Activated CD8-positive, alpha-beta T cell treated with anti-CD3 and anti-CD28 coated beads for 36 hours (primary cell): ENCODE results near the gene OSBPL10. TPM values are rescaled to one million over a fixed set of nuclear protein-coding genes. Genes with fewer than 3 reads are reported as not detected.

Experiments
- ATAC-seq: fragments of 200-7000 bp; cut with Tn5 transposase; one replicate; pipeline ENCODE4 v1.10.0; 2021; ENCODE audit warnings: mild to moderate bottlenecking, moderate library complexity
- CTCF ChIA-PET: fragments of 350-600 bp; sonication (Branson Sonifier 250); formaldehyde crosslinking; loops from one replicate; lab custom pipeline; 2021; ENCODE audit warnings: antibody characterized with exemption; lab: Charles Lee
- POLR2A ChIA-PET: fragments of 350-600 bp; sonication (Branson Sonifier 250); formaldehyde crosslinking; loops from one replicate; lab custom pipeline; 2021; ENCODE audit warnings: antibody characterized with exemption; lab: Charles Lee
- DNase-seq: peaks from one replicate; pipeline ENCODE4 v3.0.0-alpha.2; 2020
- H3K27ac Mint-ChIP-seq: one replicate; pipeline ENCODE4 v1.8.0; 2021; ENCODE audit warnings: mild to moderate bottlenecking, mixed read lengths
- H3K27me3 Mint-ChIP-seq: one replicate; pipeline ENCODE4 v1.8.0; 2021; ENCODE audit warnings: mixed read lengths
- H3K36me3 Mint-ChIP-seq: one replicate; pipeline ENCODE4 v1.8.0; 2021; ENCODE audit warnings: low read depth, mixed read lengths
- H3K4me1 Mint-ChIP-seq: one replicate; pipeline ENCODE4 v1.8.0; 2021; ENCODE audit warnings: low read depth, mixed read lengths
- H3K4me3 Mint-ChIP-seq: one replicate; pipeline ENCODE4 v1.8.0; 2021; ENCODE audit warnings: mild to moderate bottlenecking, moderate library complexity, mixed read lengths
- H3K9me3 Mint-ChIP-seq: one replicate; pipeline ENCODE4 v1.8.0; 2021; ENCODE audit warnings: mixed read lengths
- intact Hi-C: fragments of 100-400 bp; cut with micrococcal nuclease; formaldehyde crosslinking; loops from one replicate; pipeline ENCODE4 v1.10.0; 2022
- total RNA-seq, 2 experiments: library from RNA; stranded (reverse); gene quantifications; one replicate each; pipeline ENCODE4 v1.2.3, GENCODE V29; 2021
- TF ChIP-seq, protein P1 (sequence below): fragments of 200-600 bp; IDR thresholded peaks from one replicate; pipeline ENCODE4 v1.8.0; 2022; ENCODE audit warnings: antibody characterized with exemption, mild to moderate bottlenecking

Gene OSBPL10
- total RNA-seq, 2 experiments from 2014 or later = 1.9 to 2.1 TPM

DNA sequence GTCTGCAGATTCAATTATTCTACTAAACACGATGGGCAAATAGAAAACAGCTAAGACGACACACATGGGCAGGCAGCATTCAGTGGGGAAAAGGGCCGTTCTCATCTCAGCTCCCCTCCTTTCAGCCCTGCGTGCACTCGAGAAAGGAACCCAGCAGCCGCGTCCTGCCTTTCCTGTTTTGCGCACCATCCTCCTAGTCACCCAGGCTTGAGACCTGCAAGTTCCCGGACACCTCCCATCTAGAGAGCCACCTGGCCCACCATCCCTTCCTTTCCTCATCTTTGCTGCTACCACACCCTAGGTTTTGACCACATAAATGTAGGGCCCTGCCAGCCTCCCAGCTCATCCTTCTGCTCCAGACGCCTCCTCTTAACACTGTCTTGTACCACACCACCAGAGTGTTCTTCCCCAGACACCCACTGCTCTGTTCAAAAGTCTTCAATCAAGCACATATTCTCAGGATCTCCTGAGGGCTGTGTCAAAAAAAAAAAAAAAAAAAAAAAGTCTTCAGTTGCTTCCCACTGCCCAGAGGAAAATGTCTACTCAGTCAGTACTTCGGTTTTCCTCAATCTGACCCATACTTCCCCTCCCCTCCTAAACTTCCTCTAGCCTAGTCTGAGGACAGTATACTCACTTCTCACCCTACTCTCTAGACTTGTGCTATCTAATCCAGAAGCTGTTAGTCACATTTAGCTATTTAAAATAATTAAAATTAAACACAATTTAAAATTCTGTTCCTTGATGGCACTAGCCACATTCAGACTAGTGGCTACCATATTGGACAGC, 266.4 kb downstream of the OSBPL10 start:
- ATAC-seq (no peak), DNase-seq (no peak)
- TF ChIP-seq, protein P1, sequence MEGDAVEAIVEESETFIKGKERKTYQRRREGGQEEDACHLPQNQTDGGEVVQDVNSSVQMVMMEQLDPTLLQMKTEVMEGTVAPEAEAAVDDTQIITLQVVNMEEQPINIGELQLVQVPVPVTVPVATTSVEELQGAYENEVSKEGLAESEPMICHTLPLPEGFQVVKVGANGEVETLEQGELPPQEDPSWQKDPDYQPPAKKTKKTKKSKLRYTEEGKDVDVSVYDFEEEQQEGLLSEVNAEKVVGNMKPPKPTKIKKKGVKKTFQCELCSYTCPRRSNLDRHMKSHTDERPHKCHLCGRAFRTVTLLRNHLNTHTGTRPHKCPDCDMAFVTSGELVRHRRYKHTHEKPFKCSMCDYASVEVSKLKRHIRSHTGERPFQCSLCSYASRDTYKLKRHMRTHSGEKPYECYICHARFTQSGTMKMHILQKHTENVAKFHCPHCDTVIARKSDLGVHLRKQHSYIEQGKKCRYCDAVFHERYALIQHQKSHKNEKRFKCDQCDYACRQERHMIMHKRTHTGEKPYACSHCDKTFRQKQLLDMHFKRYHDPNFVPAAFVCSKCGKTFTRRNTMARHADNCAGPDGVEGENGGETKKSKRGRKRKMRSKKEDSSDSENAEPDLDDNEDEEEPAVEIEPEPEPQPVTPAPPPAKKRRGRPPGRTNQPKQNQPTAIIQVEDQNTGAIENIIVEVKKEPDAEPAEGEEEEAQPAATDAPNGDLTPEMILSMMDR = no peak
- no peak overlapping the region for H3K4me3 Mint-ChIP-seq
- intact Hi-C loops = no loop called here
- ChIA-PET POLR2A (no interaction called here), CTCF (interaction anchor here (0.8 kb wide), 1 partner anchor 10 kb away, joined by 3 read pairs; no protein-coding TSS in a partner anchor)
- no peaks in the 10 kb centered on the region for H3K9me3 Mint-ChIP-seq
- no peaks in the 10 kb centered on the region for H3K36me3 Mint-ChIP-seq
- H3K27ac Mint-ChIP-seq = no peak overlapping the region
- H3K27me3 Mint-ChIP-seq = peaks cover 3% of the 10 kb centered on the region
- H3K4me1 Mint-ChIP-seq = no peaks in the 10 kb centered on the region

DNA sequence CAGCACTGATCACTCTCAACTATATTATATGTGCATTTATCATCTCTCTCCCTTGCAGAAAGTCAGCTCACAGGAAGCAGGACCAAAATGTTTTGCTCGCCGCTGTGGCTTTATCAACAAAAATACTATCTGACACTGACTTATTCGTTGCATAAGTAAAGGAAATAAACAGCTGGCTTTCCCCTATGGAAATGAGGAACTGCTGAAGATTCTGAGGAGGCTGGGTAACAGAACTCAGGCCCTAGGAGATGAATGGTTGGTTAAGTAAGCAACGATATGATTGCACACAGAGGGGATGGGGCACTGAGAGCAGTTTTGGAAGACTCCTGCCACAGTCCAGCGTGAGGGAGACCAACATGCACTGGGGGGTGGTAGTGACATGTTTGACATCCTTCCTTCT, 267.2 kb downstream of the OSBPL10 start:
- ATAC-seq = no peak
- H3K4me3 Mint-ChIP-seq = no peak overlapping the region
- no peaks in the 10 kb centered on the region for H3K9me3 Mint-ChIP-seq
- no peak overlapping the region for H3K27ac Mint-ChIP-seq
- CTCF ChIA-PET = interaction anchor here (0.8 to 1.1 kb wide), 2 partner anchors 10 to 11 kb away, joined by 3 read pairs; no protein-coding TSS in a partner anchor
- POLR2A ChIA-PET = no interaction called here
- no peak for DNase-seq
- H3K36me3 Mint-ChIP-seq = no peaks in the 10 kb centered on the region
- H3K4me1 Mint-ChIP-seq = no peaks in the 10 kb centered on the region
- no peaks in the 10 kb centered on the region for H3K27me3 Mint-ChIP-seq
- intact Hi-C loops = no loop called here
- TF ChIP-seq, protein P1 = no peak

DNA sequence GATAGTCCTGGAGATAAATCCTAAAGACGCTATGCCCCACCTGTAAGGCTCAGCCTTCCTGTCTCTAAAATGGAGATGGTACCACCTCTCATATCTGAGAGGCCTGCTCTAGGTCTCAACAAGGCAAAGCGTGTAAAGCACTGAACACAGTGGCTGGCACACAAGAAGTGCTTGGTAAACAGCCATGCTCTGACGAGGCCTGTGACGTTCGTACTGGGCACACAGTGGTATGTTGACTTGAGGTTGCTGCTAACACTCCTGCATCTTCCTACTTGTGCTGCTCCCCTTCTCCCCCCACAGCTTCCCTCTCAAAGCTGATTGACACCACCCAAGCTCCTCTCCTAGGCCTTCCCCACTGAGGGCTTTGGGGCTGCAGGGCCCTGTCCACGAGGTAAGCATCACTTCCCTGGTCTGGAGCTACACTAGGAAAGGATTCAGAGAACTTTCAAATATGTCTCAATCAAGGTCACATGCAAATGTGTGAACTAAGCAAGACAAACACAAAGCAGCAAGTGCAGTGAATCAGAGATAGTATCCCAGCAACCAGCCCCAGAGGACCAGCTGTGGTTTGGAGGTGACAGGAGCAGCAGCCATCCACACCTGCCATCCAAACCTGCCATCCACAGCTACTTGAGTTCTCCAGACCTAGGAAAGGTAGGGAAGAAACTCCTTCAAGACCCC, 270.8 kb downstream of the OSBPL10 start:
- Mint-ChIP-seq H3K36me3 (no peaks in the 10 kb centered on the region), H3K4me3 (no peak overlapping the region), H3K9me3 (no peaks in the 10 kb centered on the region), H3K4me1 (no peaks in the 10 kb centered on the region), H3K27ac (no peak overlapping the region), H3K27me3 (peaks cover 3% of the 10 kb centered on the region)
- no peak for DNase-seq
- CTCF ChIA-PET = interaction anchor here (1.1 to 1.4 kb wide), 3 partner anchors 10 to 15 kb away, joined by 3 to 5 read pairs (median 3); no protein-coding TSS in a partner anchor
- intact Hi-C loops = no loop called here
- TF ChIP-seq, protein P1 = no peak
- POLR2A ChIA-PET = interaction anchor here (0.6 kb wide), 1 partner anchor 79 kb away, joined by 3 read pairs; no protein-coding TSS in a partner anchor
- ATAC-seq = no peak

DNA sequence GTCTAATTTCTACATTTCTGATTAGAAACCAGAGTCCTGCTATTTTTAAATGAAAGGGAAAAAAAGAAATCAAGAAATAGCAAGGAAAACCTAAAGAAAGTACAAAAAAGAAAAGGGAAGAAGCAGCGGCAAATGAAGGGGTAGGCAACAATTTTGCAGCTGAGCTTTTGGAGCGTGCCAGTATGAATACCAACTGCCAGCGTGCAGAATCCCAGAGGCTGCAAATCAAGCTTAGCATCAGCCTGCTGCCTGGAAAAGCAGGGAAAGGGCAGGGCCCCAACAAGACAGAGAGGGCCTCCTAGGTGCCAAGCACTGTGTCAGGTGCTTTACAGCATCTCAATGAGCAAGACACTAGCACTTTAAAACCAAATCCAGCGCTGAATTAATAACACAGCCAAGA, 271.5 kb downstream of the OSBPL10 start:
- ATAC-seq (no peak), DNase-seq (no peak)
- Mint-ChIP-seq H3K27me3 (peaks cover 3% of the 10 kb centered on the region), H3K27ac (no peak overlapping the region), H3K4me1 (peaks cover 7% of the 10 kb centered on the region), H3K36me3 (no peaks in the 10 kb centered on the region), H3K9me3 (no peaks in the 10 kb centered on the region), H3K4me3 (no peak overlapping the region)
- TF ChIP-seq, protein P1 = no peak
- intact Hi-C loops = no loop called here
- ChIA-PET CTCF (interaction anchor here (1.1 to 1.4 kb wide), 3 partner anchors 11 to 15 kb away, joined by 3 to 5 read pairs (median 3); no protein-coding TSS in a partner anchor), POLR2A (no interaction called here)
